ENCODE results near the gene PHACTR2. TPM values are rescaled to one million over a fixed set of nuclear protein-coding genes. Genes with fewer than 3 reads are reported as not detected.

Gene PHACTR2
- total RNA-seq, 2 donors from 2014 or later: 42.5 to 46.9 TPM

DNA sequence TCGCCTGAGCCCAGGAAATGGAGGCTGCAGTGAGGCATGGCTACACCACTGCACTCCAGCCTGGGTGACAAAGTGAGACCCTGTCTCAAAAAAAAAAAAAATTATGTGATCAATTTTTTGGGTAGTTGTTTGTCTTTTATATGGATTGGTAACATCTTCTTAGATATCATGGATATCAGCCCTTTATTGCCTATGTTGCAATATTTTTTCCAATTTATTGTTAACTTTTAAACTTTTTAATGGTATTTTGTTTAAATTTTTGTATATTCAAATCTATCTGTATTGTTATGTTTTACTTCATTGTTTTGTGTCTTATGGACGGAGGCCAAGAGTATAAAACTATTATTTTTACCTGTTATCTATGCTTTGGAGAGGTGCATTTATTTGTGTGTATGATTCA is 133.0 kb downstream of the PHACTR2 start:
- Histone ChIP-seq H3K9ac (ENCODE audit: low read depth in 2 of 2, low read length in 2 of 2) (no peak overlapping the region), H3K27me3 (no peaks in the 10 kb centered on the region), H3K27ac (no peak overlapping the region), H3K4me3 (no peak overlapping the region), H3K36me3 (no peaks in the 10 kb centered on the region), H3K4me1 (no peaks in the 10 kb centered on the region), H3K9me3 (no peaks in the 10 kb centered on the region)
- intact Hi-C loops (cut with DNase I): no loop called here
- TF ChIP-seq CTCF (IDR thresholded peaks at IDR 0.05): no peak
- no peak for DNase-seq

- DNase-seq: no peak
- no peaks in the 10 kb centered on the region for H3K36me3 ChIP-seq
- H3K27ac ChIP-seq: no peak overlapping the region
- no peaks in the 10 kb centered on the region for H3K9me3 ChIP-seq
- TF ChIP-seq CTCF (IDR thresholded peaks at IDR 0.05): no peak
- H3K9ac ChIP-seq (ENCODE audit: low read depth in 2 of 2, low read length in 2 of 2): no peak overlapping the region
- intact Hi-C loops (cut with DNase I): no loop called here
- H3K27me3 ChIP-seq: no peaks in the 10 kb centered on the region
- no peak overlapping the region for H3K4me3 ChIP-seq
- H3K4me1 ChIP-seq: no peaks in the 10 kb centered on the region
Measured at GRCh38 chr6:143811501-143812157, 133.9 kb downstream of the PHACTR2 start.

GRCh38 chr6:143817621-143818020 is 139.9 kb downstream of the PHACTR2 start:
- DNase-seq: no peak
- no peak for TF ChIP-seq CTCF (IDR thresholded peaks at IDR 0.05)
- Histone ChIP-seq H3K36me3 (no peaks in the 10 kb centered on the region), H3K4me1 (no peaks in the 10 kb centered on the region), H3K9ac (ENCODE audit: low read depth in 2 of 2, low read length in 2 of 2) (no peak overlapping the region), H3K27ac (no peak overlapping the region), H3K27me3 (no peaks in the 10 kb centered on the region), H3K9me3 (no peaks in the 10 kb centered on the region), H3K4me3 (no peak overlapping the region)
- intact Hi-C loops (cut with DNase I): no loop called here

DNA sequence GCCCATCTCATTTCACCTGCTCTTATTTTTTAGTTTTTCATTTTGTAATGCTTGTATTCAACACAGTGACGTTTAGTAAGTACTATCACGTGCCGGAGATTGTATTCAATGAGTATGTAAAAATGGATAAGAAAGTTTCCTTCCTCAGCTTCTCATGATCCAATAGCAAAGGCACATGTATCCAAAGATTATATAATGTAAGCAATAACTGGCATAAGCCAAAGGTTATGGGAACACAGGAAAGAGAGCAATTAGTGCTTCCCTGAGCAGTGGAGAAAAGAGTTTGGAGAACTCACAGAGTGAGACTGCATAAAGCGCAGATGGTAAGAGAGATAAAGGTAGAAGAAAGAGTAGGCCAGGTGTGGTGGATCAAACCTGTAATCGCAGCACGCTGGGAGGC is 143.6 kb downstream of the PHACTR2 start:
- H3K4me3 ChIP-seq: no peak overlapping the region
- no peaks in the 10 kb centered on the region for H3K9me3 ChIP-seq
- H3K36me3 ChIP-seq: no peaks in the 10 kb centered on the region
- H3K27ac ChIP-seq: no peak overlapping the region
- no peak overlapping the region for H3K9ac ChIP-seq (ENCODE audit: low read depth in 2 of 2, low read length in 2 of 2)
- H3K4me1 ChIP-seq: no peaks in the 10 kb centered on the region
- DNase-seq: no peak
- intact Hi-C loops (cut with DNase I): no loop called here
- H3K27me3 ChIP-seq: no peaks in the 10 kb centered on the region
- no peak for TF ChIP-seq CTCF (IDR thresholded peaks at IDR 0.05)

DNA sequence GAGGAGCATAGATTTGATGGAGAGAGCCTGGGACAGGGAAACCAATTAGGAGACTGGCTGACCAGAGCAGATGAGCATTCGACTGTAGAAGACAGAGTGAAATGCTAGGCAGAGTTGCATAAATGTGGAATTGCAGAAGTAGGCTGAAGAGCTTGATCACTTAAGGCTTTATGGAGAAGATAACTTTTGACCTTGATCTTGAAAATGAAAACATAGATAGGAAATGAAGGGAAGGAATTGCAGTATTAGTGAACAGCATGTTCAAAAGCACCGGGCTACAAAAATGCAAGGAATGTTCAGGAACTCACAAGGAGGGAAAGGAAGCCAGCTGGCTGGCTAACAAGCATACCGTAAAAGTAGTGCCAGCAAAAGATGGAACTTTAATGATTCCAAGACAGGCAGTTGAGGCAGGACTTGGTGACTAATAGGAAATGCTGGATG is 144.8 kb downstream of the PHACTR2 start:
- TF ChIP-seq CTCF (IDR thresholded peaks at IDR 0.05): no peak
- Histone ChIP-seq H3K36me3 (no peaks in the 10 kb centered on the region), H3K4me1 (no peaks in the 10 kb centered on the region), H3K9ac (ENCODE audit: low read depth in 2 of 2, low read length in 2 of 2) (no peak overlapping the region), H3K27me3 (no peaks in the 10 kb centered on the region), H3K9me3 (no peaks in the 10 kb centered on the region), H3K4me3 (no peak overlapping the region), H3K27ac (no peak overlapping the region)
- intact Hi-C loops (cut with DNase I): no loop called here
- no peak for DNase-seq
